ENCODE measurements around the gene PTPN3. TPM values are rescaled to one million over a fixed set of nuclear protein-coding genes. Genes with fewer than 3 reads are reported as not detected.

PTPN3 gene
- polyA plus RNA-seq, 1 experiment, result 1.1 TPM

DNA sequence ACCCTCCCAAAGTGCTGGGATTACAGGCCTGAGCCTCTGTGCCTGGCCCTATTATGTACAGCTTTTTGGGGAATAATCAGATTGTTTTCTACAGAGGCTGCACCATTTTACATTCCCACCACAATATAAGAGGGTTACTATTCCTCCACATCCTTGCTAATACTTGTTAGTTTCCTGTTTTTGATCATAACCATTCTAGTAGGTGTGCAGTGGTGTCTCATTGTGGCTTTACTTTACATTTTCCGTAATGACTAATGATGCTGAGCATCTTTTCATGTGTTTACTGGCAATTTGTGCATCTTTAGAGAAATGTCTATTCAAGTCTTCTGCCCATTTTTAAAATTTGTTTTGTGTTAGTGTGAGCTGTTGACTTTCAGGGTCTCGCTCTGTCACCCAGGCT is 18.3 kb downstream of the PTPN3 start:
- CTCF ChIA-PET, result interaction anchor here (0.8 to 2.2 kb wide), 3 partner anchors 8 to 39 kb away, joined by 3 to 11 read pairs (median 3); no protein-coding TSS in a partner anchor
- Histone ChIP-seq H3K4me3 (ENCODE audit: low read depth, low read length) (no peak overlapping the region), H3K36me3 (ENCODE audit: control insufficient read depth, insufficient read depth, low read length) (no peaks in the 10 kb centered on the region), H3K27me3 (ENCODE audit: control insufficient read depth, insufficient read depth, low read length) (no peaks in the 10 kb centered on the region)
- POLR2A ChIA-PET, result no interaction called here
- no peak for DNase-seq (ENCODE audit: low read depth)
- TF ChIP-seq CTCF (IDR thresholded peaks at IDR 0.05; ENCODE audit: insufficient read depth, low read depth, low read length), result no peak

- H3K36me3 ChIP-seq (ENCODE audit: control insufficient read depth, insufficient read depth, low read length), result no peaks in the 10 kb centered on the region
- H3K4me3 ChIP-seq (ENCODE audit: low read depth, low read length), result no peak overlapping the region
- no peak for DNase-seq (ENCODE audit: low read depth)
- ChIA-PET POLR2A (no interaction called here), CTCF (interaction anchor here (2.2 kb wide), 1 partner anchor 9 kb away, joined by 11 read pairs; no protein-coding TSS in a partner anchor)
- no peaks in the 10 kb centered on the region for H3K27me3 ChIP-seq (ENCODE audit: control insufficient read depth, insufficient read depth, low read length)
- TF ChIP-seq CTCF (IDR thresholded peaks at IDR 0.05; ENCODE audit: insufficient read depth, low read depth, low read length), result no peak
These were observed 19.3 kb downstream of the PTPN3 start for GRCh38 chr9:109478665-109479380.

- no peaks in the 10 kb centered on the region for H3K36me3 ChIP-seq (ENCODE audit: control insufficient read depth, insufficient read depth, low read length)
- ChIA-PET POLR2A (no interaction called here), CTCF (interaction anchor here (0.5 to 1.3 kb wide), 3 partner anchors 8 to 833 kb away, joined by 3 to 5 read pairs (median 3); no protein-coding TSS in a partner anchor)
- no peak for TF ChIP-seq CTCF (IDR thresholded peaks at IDR 0.05; ENCODE audit: insufficient read depth, low read depth, low read length)
- H3K4me3 ChIP-seq (ENCODE audit: low read depth, low read length), result no peak overlapping the region
- DNase-seq (ENCODE audit: low read depth), result no peak
- H3K27me3 ChIP-seq (ENCODE audit: control insufficient read depth, insufficient read depth, low read length), result no peaks in the 10 kb centered on the region
These were observed 20.0 kb downstream of the PTPN3 start for GRCh38 chr9:109478051-109478563.

- POLR2A ChIA-PET, result no interaction called here
- H3K36me3 ChIP-seq (ENCODE audit: control insufficient read depth, insufficient read depth, low read length), result no peaks in the 10 kb centered on the region
- CTCF ChIA-PET, result interaction anchor here (0.5 to 1.3 kb wide), 3 partner anchors 8 to 833 kb away, joined by 3 to 5 read pairs (median 3); no protein-coding TSS in a partner anchor
- H3K27me3 ChIP-seq (ENCODE audit: control insufficient read depth, insufficient read depth, low read length), result no peaks in the 10 kb centered on the region
- DNase-seq (ENCODE audit: low read depth), result no peak
- TF ChIP-seq CTCF (IDR thresholded peaks at IDR 0.05; ENCODE audit: insufficient read depth, low read depth, low read length), result no peak
- H3K4me3 ChIP-seq (ENCODE audit: low read depth, low read length), result no peak overlapping the region
These were observed 20.7 kb downstream of the PTPN3 start for GRCh38 chr9:109477258-109478050.

DNA sequence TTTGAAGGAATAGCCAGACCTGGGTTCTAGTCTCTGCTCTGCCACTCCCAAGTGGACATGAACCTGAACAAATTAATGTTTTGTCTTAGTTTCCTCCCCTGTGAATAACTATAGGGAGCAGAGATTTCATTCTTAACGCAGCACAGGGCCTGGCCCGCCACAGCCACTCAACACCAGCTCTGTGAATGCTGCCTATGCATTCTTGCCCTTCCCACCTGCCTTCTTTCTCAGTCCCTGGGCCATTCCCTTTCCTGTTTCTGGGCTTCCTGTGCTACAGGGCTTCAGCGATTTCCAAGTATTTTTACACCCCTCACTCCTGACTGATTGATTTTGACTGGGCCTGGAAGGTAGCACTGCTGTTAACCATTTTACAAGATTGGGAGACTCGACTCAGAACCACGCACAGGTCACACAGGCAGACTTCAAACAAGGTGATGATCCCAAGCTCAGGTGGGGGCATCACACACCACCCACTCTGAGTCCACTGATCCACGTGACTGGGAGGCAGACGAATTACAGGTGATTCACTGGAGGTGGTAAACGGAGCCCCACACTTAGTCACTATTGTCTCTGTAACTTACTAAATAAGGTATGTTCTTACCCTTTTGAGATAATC is 21.4 kb downstream of the PTPN3 start:
- CTCF ChIA-PET, result no interaction called here
- POLR2A ChIA-PET, result no interaction called here

More for the DNA sequence above, 21.4 kb downstream of the PTPN3 start:
- TF ChIP-seq CTCF (IDR thresholded peaks at IDR 0.05; ENCODE audit: insufficient read depth, low read depth, low read length), result no peak
- no peak overlapping the region for H3K4me3 ChIP-seq (ENCODE audit: low read depth, low read length)
- no peak for DNase-seq (ENCODE audit: low read depth)
- no peaks in the 10 kb centered on the region for H3K27me3 ChIP-seq (ENCODE audit: control insufficient read depth, insufficient read depth, low read length)
- no peaks in the 10 kb centered on the region for H3K36me3 ChIP-seq (ENCODE audit: control insufficient read depth, insufficient read depth, low read length)
